Mononuclear cell (primary cell): ENCODE data around the gene SLC5A10. TPM values are rescaled to one million over a fixed set of nuclear protein-coding genes. Genes with fewer than 3 reads are reported as not detected.
"Not testable (repeated sequence)": the region's sequence is repeated elsewhere in the genome, so short reads cannot be mapped to it uniquely, and the experiment has no call there.

Experiments used
- H3K27me3 ChIP-seq: 2 replicates; pipeline ENCODE4 v1.6.0; 2011; ENCODE audit warnings: low read length, control low read depth; ENCODE audit not compliant: insufficient read depth
- H3K4me1 ChIP-seq: 2 replicates; pipeline ENCODE4 v1.5.1; 2011; ENCODE audit warnings: mild to moderate bottlenecking, low read length, control low read depth; ENCODE audit not compliant: insufficient read depth
- H3K4me3 ChIP-seq: 2 replicates; pipeline ENCODE4 v1.5.1; 2011; ENCODE audit warnings: mild to moderate bottlenecking, low read length, moderate library complexity
- H3K9me3 ChIP-seq: 2 replicates; pipeline ENCODE4 v1.5.1; 2011; ENCODE audit warnings: low read depth, mild to moderate bottlenecking, control low read depth, low read length
- total RNA-seq: library from RNA; depleted of rRNA; stranded (reverse); fragments of >200 nt; gene quantifications from one replicate; pipeline ENCODE4 v1.2.3, GENCODE V29; 2012

SLC5A10 gene
- total RNA-seq, 1 donor = 0.10 TPM

DNA sequence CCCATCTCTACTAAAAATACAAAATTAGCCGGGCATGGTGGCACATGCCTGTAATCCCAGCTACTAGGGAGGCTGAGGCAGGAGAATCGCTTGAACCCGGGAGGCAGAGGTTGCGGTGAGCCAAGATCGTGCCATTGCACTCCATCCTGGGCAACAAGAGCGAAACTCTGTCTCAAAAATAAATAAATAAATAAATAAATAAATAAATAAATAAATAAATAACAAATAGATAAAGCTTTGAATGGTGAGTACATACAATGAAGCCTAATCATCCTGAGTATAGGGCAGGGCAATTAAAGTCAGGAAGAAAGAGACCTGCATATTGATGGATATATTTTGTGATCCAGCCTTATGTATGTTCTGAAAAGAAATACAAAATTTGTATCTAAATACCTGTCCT is 4.1 kb downstream of the SLC5A10 start:
- H3K4me1 ChIP-seq, H3K4me3 ChIP-seq, H3K27me3 ChIP-seq, H3K9me3 ChIP-seq: not testable (repeated sequence)

DNA sequence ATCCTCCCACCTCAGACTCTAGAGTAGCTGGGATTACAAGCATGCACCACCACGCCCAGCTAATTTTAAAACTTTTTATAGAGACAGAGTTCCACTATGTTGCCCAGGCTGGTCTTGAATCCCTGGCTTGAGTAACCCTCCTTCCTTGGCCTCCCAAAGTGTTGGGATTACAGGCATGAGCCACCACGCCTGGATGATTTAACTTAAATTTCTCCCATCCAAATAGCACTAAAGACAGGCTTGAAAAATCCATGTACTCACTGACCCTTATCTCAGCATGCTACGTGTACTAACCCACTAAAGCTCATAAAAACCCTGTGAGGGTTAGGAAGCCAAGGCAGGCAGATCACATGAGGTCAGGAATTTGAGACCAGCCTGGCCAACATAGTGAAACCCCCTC is 4.6 kb downstream of the SLC5A10 start:
- Histone ChIP-seq H3K9me3 (no peaks in the 10 kb centered on the region), H3K4me3 (no peak overlapping the region), H3K4me1 (peaks cover 10% of the 10 kb centered on the region)

DNA sequence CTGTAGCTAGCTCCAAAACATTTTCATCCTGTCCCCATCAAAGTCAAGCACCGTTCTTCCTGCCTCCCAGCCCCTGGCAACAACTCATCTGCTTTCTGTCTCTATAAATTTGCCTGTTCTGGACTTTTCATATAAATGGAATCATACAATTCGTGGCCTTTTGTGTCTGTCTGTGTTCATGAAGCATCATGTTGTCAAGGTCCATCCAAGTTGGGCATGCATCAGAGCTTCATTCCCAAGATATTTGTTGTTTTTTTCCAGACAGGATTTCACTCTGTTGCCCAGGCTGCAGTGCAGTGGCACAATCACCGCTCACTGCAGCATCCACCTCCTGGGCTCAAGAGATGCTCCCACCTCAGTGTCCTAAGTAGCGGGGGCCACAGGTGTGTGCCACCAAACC is 5.9 kb downstream of the SLC5A10 start:
- Histone ChIP-seq H3K4me3 (no peak overlapping the region), H3K27me3 (no peaks in the 10 kb centered on the region), H3K9me3 (no peaks in the 10 kb centered on the region), H3K4me1 (peaks cover 10% of the 10 kb centered on the region)

More for the DNA sequence above, 4.6 kb downstream of the SLC5A10 start:
- no peaks in the 10 kb centered on the region for H3K27me3 ChIP-seq

DNA sequence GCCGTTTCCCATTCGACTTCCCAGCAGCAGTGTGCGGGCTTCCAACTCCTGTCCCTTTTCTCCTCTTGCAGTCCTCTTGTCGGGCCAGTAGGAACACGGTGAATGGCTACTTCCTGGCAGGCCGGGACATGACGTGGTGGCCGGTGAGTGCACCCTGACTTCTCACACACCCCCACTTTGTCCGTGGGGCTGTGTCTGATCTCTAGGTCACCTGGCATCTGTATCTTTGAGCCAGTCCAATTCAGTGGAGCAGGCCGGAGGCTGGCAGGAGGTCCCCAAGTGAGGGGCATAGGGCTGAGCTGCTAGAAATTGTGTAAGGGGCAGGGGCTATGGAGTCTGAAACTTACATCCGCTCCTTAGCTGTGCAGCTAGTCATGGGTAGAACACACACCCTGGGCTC is 6.6 kb downstream of the SLC5A10 start:
- H3K27me3 ChIP-seq = no peaks in the 10 kb centered on the region
- peaks cover 10% of the 10 kb centered on the region for H3K4me1 ChIP-seq
- H3K4me3 ChIP-seq = no peak overlapping the region
- H3K9me3 ChIP-seq = no peaks in the 10 kb centered on the region

DNA sequence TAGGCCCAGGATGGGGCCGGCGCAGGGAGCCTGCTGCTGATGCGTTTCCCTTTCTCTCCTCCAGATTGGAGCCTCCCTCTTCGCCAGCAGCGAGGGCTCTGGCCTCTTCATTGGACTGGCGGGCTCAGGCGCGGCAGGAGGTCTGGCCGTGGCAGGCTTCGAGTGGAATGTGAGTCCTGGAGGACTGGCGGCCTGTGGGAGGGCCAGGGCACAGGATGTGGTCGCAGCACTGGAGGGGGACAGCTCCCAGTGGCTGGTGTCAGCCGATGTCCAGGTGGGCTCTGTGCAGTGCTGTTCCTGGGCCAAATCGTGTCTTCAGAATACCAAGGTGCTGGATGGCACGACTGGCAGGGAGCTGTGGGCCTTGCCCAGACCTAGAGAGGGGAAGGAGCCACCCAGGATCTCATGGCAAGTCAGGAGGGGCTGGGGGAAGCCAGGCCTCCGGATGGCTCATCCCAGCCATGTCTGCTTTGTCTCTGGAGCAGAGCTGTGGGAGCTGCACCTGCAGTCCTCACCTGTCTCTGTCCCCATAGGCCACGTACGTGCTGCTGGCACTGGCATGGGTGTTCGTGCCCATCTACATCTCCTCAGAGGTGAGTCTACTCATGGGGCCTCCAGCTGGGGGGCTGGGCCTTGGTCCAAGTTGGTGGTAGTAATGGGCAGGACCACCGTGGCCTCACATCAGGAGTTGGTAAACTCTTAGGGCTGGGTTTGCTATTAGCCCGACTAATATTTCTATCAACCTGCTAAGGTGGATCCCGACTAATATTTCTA is 7.3 kb downstream of the SLC5A10 start:
- H3K27me3 ChIP-seq = no peaks in the 10 kb centered on the region
- H3K9me3 ChIP-seq = no peaks in the 10 kb centered on the region
- no peak overlapping the region for H3K4me3 ChIP-seq
- H3K4me1 ChIP-seq = peaks cover 10% of the 10 kb centered on the region

DNA sequence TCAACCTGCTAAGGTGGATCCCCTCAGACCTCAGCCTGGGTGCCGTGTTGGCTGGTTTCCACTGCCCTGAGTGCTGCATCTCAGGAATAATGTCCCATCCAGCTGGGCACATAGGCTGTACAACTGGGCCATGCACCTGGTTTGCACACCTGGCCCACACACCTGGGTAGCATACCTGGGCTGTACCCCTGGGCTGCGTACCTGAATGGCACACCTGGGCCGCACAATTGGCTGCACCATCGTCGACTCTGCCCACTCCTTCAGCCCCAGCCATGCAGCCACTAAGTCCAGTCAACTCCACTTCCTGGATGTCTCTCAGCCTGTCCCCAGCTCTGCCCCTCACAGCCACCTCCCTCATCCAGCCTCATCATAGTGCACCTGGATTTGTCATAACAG is 7.9 kb downstream of the SLC5A10 start:
- H3K9me3 ChIP-seq = no peaks in the 10 kb centered on the region
- peaks cover 8% of the 10 kb centered on the region for H3K4me1 ChIP-seq
- no peak overlapping the region for H3K4me3 ChIP-seq
- no peaks in the 10 kb centered on the region for H3K27me3 ChIP-seq

DNA sequence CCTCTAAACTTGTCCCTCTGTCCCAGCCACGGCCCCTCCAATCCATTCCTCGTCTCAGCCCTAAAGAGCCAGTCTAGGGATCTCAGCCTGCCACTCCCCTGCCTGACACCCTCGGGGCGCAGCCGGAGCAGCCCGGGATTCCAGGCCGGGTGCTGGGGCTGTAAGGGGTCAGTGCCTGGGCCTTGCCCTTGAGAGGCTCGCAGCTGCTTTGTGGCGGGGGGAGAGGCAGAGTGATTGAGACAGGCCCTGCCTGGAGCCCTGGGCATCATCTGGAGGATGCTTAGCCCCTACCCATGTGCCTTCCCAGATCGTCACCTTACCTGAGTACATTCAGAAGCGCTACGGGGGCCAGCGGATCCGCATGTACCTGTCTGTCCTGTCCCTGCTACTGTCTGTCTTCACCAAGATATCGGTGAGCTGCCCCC is 8.3 kb downstream of the SLC5A10 start:
- Histone ChIP-seq H3K9me3 (no peaks in the 10 kb centered on the region), H3K4me3 (no peak overlapping the region), H3K27me3 (no peaks in the 10 kb centered on the region), H3K4me1 (peaks cover 4% of the 10 kb centered on the region)

DNA sequence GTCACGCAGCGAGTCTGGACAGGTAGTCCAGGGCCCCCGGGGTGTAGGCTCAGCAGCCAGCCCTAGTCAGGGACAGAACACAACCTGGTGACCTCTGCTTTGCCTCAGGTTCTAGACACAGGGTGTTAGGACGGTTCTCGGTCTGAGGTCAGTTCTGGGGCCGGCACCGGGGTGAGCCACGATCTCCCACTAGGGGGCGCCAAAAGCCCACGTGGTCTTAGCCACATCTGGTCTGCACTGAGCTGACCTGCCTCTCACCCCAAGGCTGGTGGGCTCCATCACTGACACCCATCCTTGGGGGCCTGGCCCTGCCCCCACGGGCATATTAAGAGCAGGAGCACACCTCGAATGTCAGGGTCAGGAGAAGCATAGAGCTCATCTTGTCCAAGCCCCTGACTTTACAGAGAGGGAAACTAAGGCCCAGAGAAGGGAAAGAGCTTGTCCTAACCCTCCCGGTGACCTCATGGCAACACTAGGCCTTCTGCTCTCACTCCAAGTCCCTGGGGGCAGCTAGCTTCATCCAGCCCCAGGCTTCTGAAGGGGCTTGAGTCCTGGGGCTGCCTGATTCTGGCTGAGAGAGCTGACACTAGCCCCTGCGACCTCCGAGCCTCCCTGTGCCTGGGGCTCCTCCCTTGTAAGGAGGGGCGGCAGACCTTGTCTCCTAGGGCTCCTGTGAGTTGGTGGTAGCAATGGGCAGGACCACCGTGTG is 9.0 kb downstream of the SLC5A10 start:
- H3K27me3 ChIP-seq = no peaks in the 10 kb centered on the region
- no peak overlapping the region for H3K4me3 ChIP-seq
- H3K4me1 ChIP-seq = no peaks in the 10 kb centered on the region
- no peaks in the 10 kb centered on the region for H3K9me3 ChIP-seq

DNA sequence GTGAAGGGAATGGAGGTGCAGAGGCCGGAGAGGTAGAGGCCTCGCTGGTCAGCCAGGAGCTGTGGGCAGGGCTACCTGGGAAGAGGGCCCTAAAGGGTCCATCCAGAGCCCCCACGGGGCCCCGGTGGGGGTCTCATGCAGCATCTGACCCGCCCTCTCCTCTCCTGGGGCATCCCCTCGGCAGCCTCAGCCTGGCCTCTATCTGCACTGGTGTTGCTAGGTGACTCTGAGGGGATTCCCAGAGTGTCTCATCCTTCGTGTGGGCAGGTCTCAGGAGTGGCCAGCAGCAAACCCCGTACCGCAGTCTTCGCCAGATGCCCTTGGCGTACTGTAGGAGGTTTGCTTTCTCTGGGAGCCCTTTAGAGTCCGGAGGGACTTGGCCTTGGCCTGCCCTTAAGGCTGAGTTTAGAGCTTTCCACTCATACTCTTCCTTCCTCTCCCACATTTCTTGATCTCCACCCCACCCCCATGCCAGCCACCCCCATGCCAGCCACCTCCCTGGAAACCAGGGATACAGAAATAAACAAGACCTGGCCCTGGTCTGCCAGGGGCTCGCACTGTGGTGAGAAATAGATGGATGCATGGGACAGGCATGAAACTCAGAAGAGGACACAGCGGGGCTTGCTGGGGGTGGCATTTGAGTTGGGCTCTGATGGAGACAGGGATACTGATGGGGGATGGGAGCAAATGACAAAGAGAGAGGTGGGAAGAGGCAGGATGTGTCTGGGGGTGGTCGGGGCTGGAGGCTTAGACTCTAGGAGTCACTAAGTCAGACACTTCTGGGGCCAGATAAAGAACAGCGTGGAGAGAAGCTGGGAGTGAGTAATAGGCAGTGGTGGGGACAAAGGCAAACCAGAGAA is 9.9 kb downstream of the SLC5A10 start:
- Histone ChIP-seq H3K4me1 (no peaks in the 10 kb centered on the region), H3K9me3 (no peaks in the 10 kb centered on the region), H3K4me3 (no peak overlapping the region), H3K27me3 (no peaks in the 10 kb centered on the region)

DNA sequence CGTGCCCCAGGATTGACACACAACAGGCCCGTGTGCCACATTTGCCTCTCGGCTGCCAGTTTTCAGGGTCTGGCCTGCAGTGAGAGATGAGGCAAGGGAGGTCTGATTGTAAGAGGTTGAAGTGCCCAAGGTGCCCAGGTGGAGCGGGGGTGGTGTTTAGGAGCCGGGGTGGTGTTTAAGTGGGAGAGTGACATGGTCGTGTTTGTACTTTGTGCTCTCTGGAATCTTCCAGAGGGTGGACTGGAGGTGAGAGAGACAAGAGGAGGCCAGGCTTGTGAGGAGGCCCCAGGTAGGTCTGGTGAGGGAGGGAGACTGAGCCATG is 10.5 kb downstream of the SLC5A10 start:
- Histone ChIP-seq H3K4me1 (no peaks in the 10 kb centered on the region), H3K9me3 (no peaks in the 10 kb centered on the region), H3K4me3 (no peak overlapping the region), H3K27me3 (no peaks in the 10 kb centered on the region)

DNA sequence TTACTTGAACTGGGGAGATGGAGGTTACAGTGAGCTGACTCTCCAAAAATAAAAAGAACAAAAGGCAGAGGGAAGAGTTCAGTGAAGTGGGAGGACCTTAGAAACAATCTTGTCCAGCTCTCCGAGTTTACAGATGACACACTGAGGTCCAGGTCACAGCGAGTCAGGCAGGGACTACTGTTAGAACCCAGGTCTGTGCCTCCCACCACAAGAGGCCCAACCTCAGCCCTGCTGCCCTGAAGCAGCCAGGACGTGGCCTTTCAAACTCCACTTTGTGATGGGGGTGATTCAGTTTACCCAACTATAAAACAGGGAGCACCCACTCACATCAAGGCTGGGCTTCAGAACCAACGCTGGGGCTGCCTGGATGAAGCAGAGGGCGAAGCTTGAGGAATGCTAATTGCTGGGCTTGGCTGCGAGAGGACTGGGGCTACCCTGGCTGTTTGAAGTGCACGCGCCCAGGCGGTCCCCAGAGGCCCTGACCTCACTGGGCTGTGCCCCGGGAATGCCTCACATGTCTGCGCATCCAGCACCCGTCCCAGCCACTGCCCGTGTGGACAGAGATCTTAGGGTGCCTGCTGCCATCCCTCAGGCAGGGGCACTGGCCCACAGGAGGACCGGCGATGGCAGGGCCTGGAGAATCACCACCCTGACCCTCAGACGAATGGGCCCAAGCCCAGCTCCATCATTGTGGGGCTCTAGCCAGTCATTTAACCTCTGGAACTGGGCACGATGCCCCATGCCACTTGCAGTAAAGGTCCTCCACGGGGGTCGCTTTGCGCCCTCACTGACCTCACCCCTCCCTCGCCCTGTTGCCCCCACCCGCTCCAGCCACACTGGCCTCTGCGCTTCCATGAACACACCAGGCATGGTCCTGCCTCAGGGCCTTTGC is 11.4 kb downstream of the SLC5A10 start:
- Histone ChIP-seq H3K4me1 (no peaks in the 10 kb centered on the region), H3K9me3 (no peaks in the 10 kb centered on the region), H3K27me3 (no peaks in the 10 kb centered on the region), H3K4me3 (no peak overlapping the region)

DNA sequence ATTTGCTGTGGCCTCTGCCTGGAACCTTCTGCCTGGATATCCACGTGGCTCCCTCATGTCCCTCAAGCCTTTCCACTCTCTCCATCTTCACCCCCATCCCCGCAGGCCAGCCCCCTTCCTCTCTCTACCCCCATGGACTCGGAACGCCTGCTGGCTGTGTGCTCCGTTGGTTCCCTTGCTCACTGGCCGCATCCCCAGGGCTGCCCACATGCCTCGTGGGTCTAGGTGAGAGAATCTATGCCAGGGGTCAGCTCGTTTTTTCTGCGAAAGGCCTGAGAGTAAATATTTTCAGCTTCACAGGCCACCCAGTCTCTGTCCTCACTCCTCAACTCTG is 12.0 kb downstream of the SLC5A10 start:
- H3K27me3 ChIP-seq = no peaks in the 10 kb centered on the region
- H3K9me3 ChIP-seq = no peaks in the 10 kb centered on the region
- H3K4me3 ChIP-seq = no peak overlapping the region
- peaks cover 5% of the 10 kb centered on the region for H3K4me1 ChIP-seq

DNA sequence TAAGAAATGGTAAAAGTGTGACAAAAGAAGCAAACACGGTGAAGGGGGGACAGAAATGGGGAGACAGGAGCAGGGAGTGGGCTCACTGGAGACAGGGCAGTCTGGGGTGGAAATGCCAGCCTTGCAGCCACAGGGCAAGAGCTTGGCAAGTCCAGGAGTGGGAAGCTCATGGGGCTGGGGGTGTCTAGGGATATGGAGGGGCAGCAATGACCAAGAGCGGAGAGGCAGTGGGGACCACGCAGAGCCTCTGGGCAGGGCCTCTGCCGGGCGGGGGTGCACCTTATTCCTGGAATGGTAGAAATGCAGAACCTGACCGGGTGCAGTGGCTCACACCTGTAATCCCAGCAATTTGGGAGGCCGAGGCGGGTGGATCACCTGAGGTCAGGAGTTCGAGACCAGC is 12.6 kb downstream of the SLC5A10 start:
- no peaks in the 10 kb centered on the region for H3K27me3 ChIP-seq
- peaks cover 6% of the 10 kb centered on the region for H3K4me1 ChIP-seq
- no peaks in the 10 kb centered on the region for H3K9me3 ChIP-seq
- no peak overlapping the region for H3K4me3 ChIP-seq

DNA sequence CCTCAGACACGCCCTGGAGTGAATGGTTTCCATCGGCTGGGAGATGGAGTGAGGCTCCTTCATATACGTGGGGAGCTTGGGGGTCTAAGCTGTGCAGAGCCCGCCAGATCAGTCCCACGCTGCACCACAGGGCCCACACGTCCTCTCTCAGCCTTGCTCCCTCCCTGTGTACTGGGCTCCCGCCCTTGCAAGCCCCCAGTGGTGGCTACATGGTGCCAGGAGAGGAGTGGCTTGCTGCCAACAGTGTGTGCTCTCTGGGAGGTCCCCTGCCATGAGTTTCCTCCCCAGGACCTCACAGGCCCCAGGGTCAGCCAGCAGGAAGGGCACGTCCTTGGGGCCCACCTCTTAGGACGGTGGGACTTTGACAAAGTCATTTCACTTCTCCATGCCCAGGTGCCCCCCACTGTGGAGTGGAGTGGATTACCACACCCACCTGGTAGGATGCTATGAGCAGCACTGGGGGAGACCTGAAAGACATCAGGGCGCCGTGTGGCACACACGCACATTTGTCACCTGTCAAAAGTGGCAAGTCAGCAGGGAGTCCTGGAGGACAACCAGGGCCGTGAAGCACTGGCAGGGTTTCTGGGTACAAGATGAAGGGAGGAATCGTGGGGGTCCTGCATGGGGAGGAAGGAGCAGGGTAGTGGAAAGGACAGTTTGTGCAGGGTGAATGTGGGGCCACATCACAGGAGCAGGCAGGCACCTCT is 13.7 kb downstream of the SLC5A10 start:
- peaks cover 6% of the 10 kb centered on the region for H3K4me1 ChIP-seq
- no peaks in the 10 kb centered on the region for H3K27me3 ChIP-seq
- no peaks in the 10 kb centered on the region for H3K9me3 ChIP-seq
- H3K4me3 ChIP-seq = no peak overlapping the region
